HepG2 (cell line): ENCODE data around the gene A1CF. TPM values are rescaled to one million over a fixed set of nuclear protein-coding genes. Genes with fewer than 3 reads are reported as not detected.
A peak's percentile ranks its signal among the peaks of the same experiment; 100 is the strongest.

Experiments used
- ARID5B ChIP-seq: IDR thresholded peaks from 2 replicates; pipeline ENCODE4 v1.4.0; 2020; ENCODE audit warnings: mild to moderate bottlenecking, missing genetic modification reagents
- ELF3 ChIP-seq: IDR thresholded peaks from 2 replicates; pipeline ENCODE4 v1.6.1; 2016; ENCODE audit warnings: missing genetic modification reagents, missing compliant biosample characterization
- HOMEZ ChIP-seq: IDR thresholded peaks from 2 replicates; pipeline ENCODE4 v1.6.1; 2016; ENCODE audit warnings: low read depth
- KMT2A ChIP-seq: sonication (generic); formaldehyde crosslinking; IDR thresholded peaks from 2 replicates; pipeline ENCODE4 v1.4.0; 2020; ENCODE audit warnings: missing genetic modification reagents
- LCORL ChIP-seq, 2 experiments: fragments of 450-650 bp in 1 of 2; sonication (generic) in 1 of 2; formaldehyde crosslinking in 1 of 2; IDR thresholded peaks; 2 replicates each; pipeline versions ENCODE4 v1.5.0 to v1.6.1; 2017 to 2020; ENCODE audit warnings: antibody characterized with exemption in 1 of 2, missing genetic modification reagents in 1 of 2
- PHF20 ChIP-seq: sonication (generic); formaldehyde crosslinking; IDR thresholded peaks from 2 replicates; pipeline ENCODE4 v1.5.0; 2020; ENCODE audit warnings: mild to moderate bottlenecking, missing genetic modification reagents
- POLR2AphosphoS5 ChIP-seq: IDR thresholded peaks from 2 replicates; pipeline ENCODE4 v1.6.1; 2012; ENCODE audit warnings: low read depth, low read length
- SAP130 ChIP-seq: IDR thresholded peaks from 2 replicates; pipeline ENCODE4 v1.6.1; 2016; ENCODE audit warnings: low read depth
- SNAPC4 ChIP-seq: sonication (generic); formaldehyde crosslinking; IDR thresholded peaks from 2 replicates; pipeline ENCODE4 v1.4.0; 2020; ENCODE audit warnings: mild to moderate bottlenecking, missing genetic modification reagents
- SOX13 ChIP-seq, 3 experiments: fragments of 450-650 bp in 1 of 3; sonication (generic) in 1 of 3; formaldehyde crosslinking in 1 of 3; IDR thresholded peaks in 2 of 3; conservative IDR thresholded peaks in 1 of 3; 2 replicates each; pipeline versions ENCODE4 v1.5.0 to v1.6.1; 2016 to 2020; ENCODE audit warnings: antibody characterized with exemption in 1 of 3, mild to moderate bottlenecking in 1 of 3, missing compliant biosample characterization in 1 of 3, missing genetic modification reagents in 1 of 3, moderate library complexity in 1 of 3
- ZNF296 ChIP-seq: sonication (generic); formaldehyde crosslinking; conservative IDR thresholded peaks from 2 replicates; pipeline ENCODE4 v1.5.0; 2020; ENCODE audit warnings: mild to moderate bottlenecking, missing genetic modification reagents
- ZNF362 ChIP-seq: sonication (generic); formaldehyde crosslinking; IDR thresholded peaks from 2 replicates; pipeline ENCODE4 v1.4.0; 2020; ENCODE audit warnings: missing genetic modification reagents, mild to moderate bottlenecking, borderline replicate concordance
- ZNF614 ChIP-seq: IDR thresholded peaks from 2 replicates; pipeline ENCODE4 v1.6.1; 2018; ENCODE audit warnings: missing biosample characterization, missing genetic modification reagents, inconsistent platforms, borderline replicate concordance
- polyA plus RNA-seq, 8 experiments: library from polyadenylated mRNA; depleted of rRNA in 3 of 8; stranded (reverse) in 7 of 8; unstranded in 1 of 8; fragments of >200 nt; fragmentation: Illumina TruSeq in 4 of 8; extraction: Trizol in 4 of 8; gene quantifications; 2 replicates each; pipeline versions ENCODE4 v1.2.1 to v1.2.3, GENCODE V29; 2011 to 2016; ENCODE audit warnings: low read depth in 4 of 8, missing spikeins in 1 of 8, mixed read lengths in 1 of 8; ENCODE audit not compliant: insufficient read depth in 1 of 8
- total RNA-seq, 5 experiments: library from RNA; depleted of rRNA; stranded (reverse); fragments of >200 nt; fragmentation: Illumina TruSeq; extraction: Trizol; gene quantifications; 2 replicates each; pipeline ENCODE4 v1.2.3, GENCODE V29; 2016; ENCODE audit warnings: low read depth in 1 of 5
- TF ChIP-seq, protein P1 (sequence below): sonication (generic); formaldehyde crosslinking; IDR thresholded peaks from 2 replicates; pipeline ENCODE4 v1.8.1; 2023; ENCODE audit warnings: mild to moderate bottlenecking, missing genetic modification reagents

A1CF gene
- total and polyA plus RNA-seq, 2 of the 13 experiments (the other 11 are each of a cell fraction or from before 2014, with no cell fraction given): 56.1 to 58.1 TPM

DNA sequence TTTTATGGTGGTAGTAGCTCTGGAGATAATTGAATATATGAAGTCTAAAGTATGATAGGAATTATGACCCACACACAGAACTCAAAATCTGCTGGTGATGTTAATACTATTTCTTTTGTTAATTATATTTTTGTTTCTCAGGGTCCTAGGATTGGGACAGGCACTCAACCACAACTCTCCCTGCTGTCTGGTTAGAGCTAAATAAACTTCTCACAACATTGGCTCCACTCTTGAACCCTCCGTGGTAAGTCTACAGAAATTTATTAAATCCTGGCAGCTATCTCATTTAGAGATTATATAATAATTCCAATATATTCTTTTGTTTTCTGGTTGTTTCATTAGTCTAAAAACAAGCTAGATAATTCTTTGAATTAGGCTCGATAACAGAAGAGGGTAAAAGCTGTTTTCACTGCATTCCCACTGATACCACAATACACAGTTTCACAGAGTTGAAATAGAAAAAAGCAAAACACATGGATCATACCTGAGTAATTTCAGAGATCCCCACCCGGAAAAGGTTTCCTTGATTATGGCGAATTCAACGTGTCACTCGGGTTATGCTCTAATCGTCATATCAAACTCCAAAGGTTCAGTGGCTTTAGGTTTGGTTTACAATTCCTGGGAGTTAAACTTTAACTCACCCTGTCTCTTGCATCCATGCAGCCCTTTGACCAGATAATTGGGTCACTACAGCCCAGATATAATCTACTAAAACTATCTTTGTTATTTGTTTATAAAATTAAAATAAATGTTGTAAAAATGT is at the start of gene A1CF (continued):
- TF ChIP-seq ARID5B (CRISPR knock-in tag) (peak; percentile 66), KMT2A (CRISPR knock-in tag) (no peak), PHF20 (CRISPR knock-in tag) (no peak), ELF3 (CRISPR knock-in tag) (peak; percentile 78), SOX13 (IDR thresholded peaks at IDR 0.05) (no peak), SOX13 (CRISPR knock-in tag; conservative IDR thresholded peaks at IDR 0.05 in 1 of 2, IDR thresholded peaks at IDR 0.05 in 1 of 2) (peak in 1 of 2 experiments; percentile 51; a peak in 1 of 4 replicates), POLR2AphosphoS5 (peak; percentile 94), LCORL (IDR thresholded peaks at IDR 0.05) (no peak), LCORL (CRISPR knock-in tag; IDR thresholded peaks at IDR 0.05) (no peak), HOMEZ (CRISPR knock-in tag) (peak; percentile 56; the same call in 1 of the 2 replicates), ZNF296 (CRISPR knock-in tag) (no peak), ZNF362 (CRISPR knock-in tag) (no peak), SAP130 (CRISPR knock-in tag) (peak; percentile 84), ZNF614 (CRISPR knock-in tag) (0 out of 2 replicates have a peak, but pooled peaks have one; percentile 23), SNAPC4 (CRISPR knock-in tag) (no peak)
- TF ChIP-seq, protein P1, sequence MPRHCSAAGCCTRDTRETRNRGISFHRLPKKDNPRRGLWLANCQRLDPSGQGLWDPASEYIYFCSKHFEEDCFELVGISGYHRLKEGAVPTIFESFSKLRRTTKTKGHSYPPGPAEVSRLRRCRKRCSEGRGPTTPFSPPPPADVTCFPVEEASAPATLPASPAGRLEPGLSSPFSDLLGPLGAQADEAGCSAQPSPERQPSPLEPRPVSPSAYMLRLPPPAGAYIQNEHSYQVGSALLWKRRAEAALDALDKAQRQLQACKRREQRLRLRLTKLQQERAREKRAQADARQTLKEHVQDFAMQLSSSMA (CRISPR knock-in tag): no peak
